ENCODE measurements around the gene RNF31.
"Not testable (repeated sequence)": the region's sequence is repeated elsewhere in the genome, so short reads cannot be mapped to it uniquely, and the experiment has no call there.

Gene RNF31

GRCh38 chr14:24146978-24147760 is at the start of gene RNF31:
Gene RNF31 (plus strand): TSS chr14:24147498. CDS start chr14:24147699, 201 bp downstream.
- ATAC-seq (peak; percentile 92), DNase-seq (ENCODE audit: low spot score in 2 of 2) (peak; percentile 79 to 97)
- H3K9me3 Mint-ChIP-seq = no peaks in the 10 kb centered on the region
- peaks cover 82% of the 10 kb centered on the region for H3K36me3 Mint-ChIP-seq
- H3K4me3 Mint-ChIP-seq = peak within 1 kb of the TSS; percentile 98
- H3K27ac Mint-ChIP-seq = peak within 1 kb of the TSS; percentile 94
- peaks cover 70% of the 10 kb centered on the region for H3K4me1 Mint-ChIP-seq

GRCh38 chr14:24098229-24098926 is 48.9 kb upstream of the RNF31 start:
- Mint-ChIP-seq H3K36me3 (peaks cover 90% of the 10 kb centered on the region), H3K4me1 (peaks cover 27% of the 10 kb centered on the region), H3K27ac (no peak overlapping the region), H3K4me3 (no peak overlapping the region), H3K9me3 (no peaks in the 10 kb centered on the region)
- no peak for DNase-seq (ENCODE audit: low spot score in 2 of 2)
- ATAC-seq = no peak

GRCh38 chr14:24098927-24099813 is 48.1 kb upstream of the RNF31 start:
- ATAC-seq = no peak
- DNase-seq (ENCODE audit: low spot score in 2 of 2) = no peak
- H3K9me3 Mint-ChIP-seq = no peaks in the 10 kb centered on the region
- peaks cover 97% of the 10 kb centered on the region for H3K36me3 Mint-ChIP-seq
- H3K27ac Mint-ChIP-seq = peak overlapping the region; percentile 60
- H3K4me1 Mint-ChIP-seq = peaks cover 22% of the 10 kb centered on the region
- no peak overlapping the region for H3K4me3 Mint-ChIP-seq

- ATAC-seq (no peak), DNase-seq (ENCODE audit: low spot score in 2 of 2) (no peak)
- Mint-ChIP-seq H3K4me1 (peaks cover 15% of the 10 kb centered on the region), H3K4me3 (no peak overlapping the region), H3K9me3 (no peaks in the 10 kb centered on the region), H3K27ac (peak overlapping the region; percentile 10), H3K36me3 (peaks cover 93% of the 10 kb centered on the region)
Observed at GRCh38 chr14:24100197-24100981, 46.9 kb upstream of the RNF31 start.

- ATAC-seq (no peak), DNase-seq (ENCODE audit: low spot score in 2 of 2) (no peak)
- H3K4me3 Mint-ChIP-seq = no peak overlapping the region
- H3K4me1 Mint-ChIP-seq = peaks cover 12% of the 10 kb centered on the region
- H3K27ac Mint-ChIP-seq = peak overlapping the region; percentile 10
- H3K9me3 Mint-ChIP-seq = no peaks in the 10 kb centered on the region
- peaks cover 87% of the 10 kb centered on the region for H3K36me3 Mint-ChIP-seq
Observed at GRCh38 chr14:24100982-24101494, 46.3 kb upstream of the RNF31 start.

- no peak overlapping the region for H3K27ac Mint-ChIP-seq
Observed at GRCh38 chr14:24102357-24103048, 44.8 kb upstream of the RNF31 start.

GRCh38 chr14:24103451-24103850 is 43.8 kb upstream of the RNF31 start:
- no peak for DNase-seq (ENCODE audit: low spot score in 2 of 2)
- peaks cover 62% of the 10 kb centered on the region for H3K36me3 Mint-ChIP-seq

More at GRCh38 chr14:24102357-24103048, 44.8 kb upstream of the RNF31 start:
- Mint-ChIP-seq H3K9me3 (no peaks in the 10 kb centered on the region), H3K36me3 (peaks cover 72% of the 10 kb centered on the region), H3K4me1 (peaks cover 7% of the 10 kb centered on the region), H3K4me3 (no peak overlapping the region)
- DNase-seq (ENCODE audit: low spot score in 2 of 2) (no peak), ATAC-seq (no peak)

GRCh38 chr14:24105609-24106239 is 41.6 kb upstream of the RNF31 start:
- Mint-ChIP-seq H3K4me1 (peaks cover 17% of the 10 kb centered on the region), H3K36me3 (peaks cover 41% of the 10 kb centered on the region), H3K27ac (peak overlapping the region; percentile 85)
- not testable (repeated sequence) for H3K4me3 Mint-ChIP-seq; ATAC-seq; H3K9me3 Mint-ChIP-seq; DNase-seq (ENCODE audit: low spot score in 2 of 2)

More at GRCh38 chr14:24103451-24103850, 43.8 kb upstream of the RNF31 start:
- Mint-ChIP-seq H3K4me1 (peaks cover 9% of the 10 kb centered on the region), H3K27ac (no peak overlapping the region), H3K4me3 (no peak overlapping the region), H3K9me3 (no peaks in the 10 kb centered on the region)
- no peak for ATAC-seq

- no peaks in the 10 kb centered on the region for H3K9me3 Mint-ChIP-seq
- ATAC-seq (no peak), DNase-seq (ENCODE audit: low spot score in 2 of 2) (no peak)
- peaks cover 17% of the 10 kb centered on the region for H3K4me1 Mint-ChIP-seq
- H3K36me3 Mint-ChIP-seq = peaks cover 30% of the 10 kb centered on the region
- H3K4me3 Mint-ChIP-seq = no peak overlapping the region
- H3K27ac Mint-ChIP-seq = no peak overlapping the region
Observed at GRCh38 chr14:24106672-24107271, 40.5 kb upstream of the RNF31 start.

- no peaks in the 10 kb centered on the region for H3K9me3 Mint-ChIP-seq
- peak overlapping the region; percentile 31 for H3K4me3 Mint-ChIP-seq
- H3K36me3 Mint-ChIP-seq = peaks cover 15% of the 10 kb centered on the region
- peaks cover 17% of the 10 kb centered on the region for H3K4me1 Mint-ChIP-seq
- ATAC-seq = no peak
- peak overlapping the region; percentile 72 for H3K27ac Mint-ChIP-seq
- no peak for DNase-seq (ENCODE audit: low spot score in 2 of 2)
Observed at GRCh38 chr14:24108336-24108874, 38.9 kb upstream of the RNF31 start.

- Mint-ChIP-seq H3K4me3 (no peak overlapping the region), H3K9me3 (no peaks in the 10 kb centered on the region), H3K36me3 (peaks cover 16% of the 10 kb centered on the region), H3K4me1 (peaks cover 17% of the 10 kb centered on the region), H3K27ac (no peak overlapping the region)
- no peak for ATAC-seq
- no peak for DNase-seq (ENCODE audit: low spot score in 2 of 2)
Observed at GRCh38 chr14:24110060-24110459, 37.2 kb upstream of the RNF31 start.

- no peaks in the 10 kb centered on the region for H3K9me3 Mint-ChIP-seq
- H3K36me3 Mint-ChIP-seq = peaks cover 20% of the 10 kb centered on the region
- H3K4me1 Mint-ChIP-seq = peaks cover 21% of the 10 kb centered on the region
- H3K27ac Mint-ChIP-seq = no peak overlapping the region
- ATAC-seq (no peak), DNase-seq (ENCODE audit: low spot score in 2 of 2) (no peak)
- no peak overlapping the region for H3K4me3 Mint-ChIP-seq
Observed at GRCh38 chr14:24110523-24110922, 36.8 kb upstream of the RNF31 start.

- Mint-ChIP-seq H3K4me3 (peak overlapping the region; percentile 94), H3K36me3 (peaks cover 46% of the 10 kb centered on the region), H3K4me1 (peaks cover 28% of the 10 kb centered on the region), H3K9me3 (no peaks in the 10 kb centered on the region), H3K27ac (peak overlapping the region; percentile 98)
- ATAC-seq (no peak), DNase-seq (ENCODE audit: low spot score in 2 of 2) (no peak)
Observed at GRCh38 chr14:24113379-24113800, 33.9 kb upstream of the RNF31 start.
